ENCODE data around the gene ACADVL. TPM values are rescaled to one million over a fixed set of nuclear protein-coding genes. Genes with fewer than 3 reads are reported as not detected.
"Not testable (repeated sequence)": the region's sequence is repeated elsewhere in the genome, so short reads cannot be mapped to it uniquely, and the experiment has no call there.

Gene ACADVL
- total RNA-seq = 143 TPM

GRCh38 chr17:7219812-7220592 is at the start of gene ACADVL, which contains the start of gene DLG4:
Gene ACADVL, plus strand, starts transcription at chr17:7219938. Its CDS starts 47 bp downstream, at chr17:7219985.
Gene DLG4, minus strand, starts transcription at chr17:7219836.
- peaks cover 53% of the 10 kb centered on the region for H3K4me1 ChIP-seq (ENCODE audit: insufficient read depth, low read length)
- no peaks in the 10 kb centered on the region for H3K27me3 ChIP-seq (ENCODE audit: insufficient read depth, low read length)
- peak within 1 kb of the TSS; percentile 80 for H3K4me3 ChIP-seq (ENCODE audit: low read length)
- H3K9me3 ChIP-seq (ENCODE audit: low read depth, low read length) = no peaks in the 10 kb centered on the region

DNA sequence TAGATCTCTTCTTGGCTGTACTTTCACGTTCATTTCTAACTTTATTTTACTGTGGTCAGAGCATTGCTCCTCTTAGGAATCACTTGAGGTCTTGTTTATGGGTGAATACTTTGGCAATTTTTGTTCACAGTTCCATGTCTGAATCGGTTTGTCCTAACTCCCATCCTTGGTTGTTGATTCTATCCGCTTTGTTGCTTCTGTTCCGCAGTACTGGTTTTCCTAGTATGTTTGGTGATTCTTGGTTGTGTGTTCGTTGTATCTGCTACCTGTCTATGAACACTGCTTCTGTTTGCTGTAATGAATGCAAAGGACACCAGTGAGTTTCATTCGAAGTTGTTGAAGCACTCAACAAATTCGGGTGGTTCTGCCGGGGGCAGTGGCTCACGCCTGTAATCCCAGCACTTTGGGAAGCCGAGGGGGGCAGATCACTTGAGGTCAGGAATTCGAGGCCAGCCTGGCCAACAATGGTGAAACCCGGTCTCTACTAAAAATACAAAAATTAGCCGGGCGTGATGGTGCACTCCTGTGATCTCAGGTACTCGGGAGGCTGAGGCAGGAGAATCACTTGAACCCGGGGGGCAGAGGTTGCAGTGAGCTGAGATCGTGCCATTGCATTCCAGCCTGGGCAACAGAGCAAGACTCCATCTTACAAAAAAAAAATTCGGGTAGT is 47.1 kb upstream of the ACADVL start:
- Histone ChIP-seq H3K4me1 (ENCODE audit: insufficient read depth, low read length) (peaks cover 63% of the 10 kb centered on the region), H3K27me3 (ENCODE audit: insufficient read depth, low read length) (peaks cover 25% of the 10 kb centered on the region)
- H3K4me3 ChIP-seq (ENCODE audit: low read length); H3K9me3 ChIP-seq (ENCODE audit: low read depth, low read length): not testable (repeated sequence)

GRCh38 chr17:7173687-7174602 is 45.8 kb upstream of the ACADVL start:
- peaks cover 33% of the 10 kb centered on the region for H3K27me3 ChIP-seq (ENCODE audit: insufficient read depth, low read length)
- H3K9me3 ChIP-seq (ENCODE audit: low read depth, low read length) = no peaks in the 10 kb centered on the region
- H3K4me3 ChIP-seq (ENCODE audit: low read length) = peak overlapping the region; percentile 50
- H3K4me1 ChIP-seq (ENCODE audit: insufficient read depth, low read length) = peaks cover 58% of the 10 kb centered on the region

DNA sequence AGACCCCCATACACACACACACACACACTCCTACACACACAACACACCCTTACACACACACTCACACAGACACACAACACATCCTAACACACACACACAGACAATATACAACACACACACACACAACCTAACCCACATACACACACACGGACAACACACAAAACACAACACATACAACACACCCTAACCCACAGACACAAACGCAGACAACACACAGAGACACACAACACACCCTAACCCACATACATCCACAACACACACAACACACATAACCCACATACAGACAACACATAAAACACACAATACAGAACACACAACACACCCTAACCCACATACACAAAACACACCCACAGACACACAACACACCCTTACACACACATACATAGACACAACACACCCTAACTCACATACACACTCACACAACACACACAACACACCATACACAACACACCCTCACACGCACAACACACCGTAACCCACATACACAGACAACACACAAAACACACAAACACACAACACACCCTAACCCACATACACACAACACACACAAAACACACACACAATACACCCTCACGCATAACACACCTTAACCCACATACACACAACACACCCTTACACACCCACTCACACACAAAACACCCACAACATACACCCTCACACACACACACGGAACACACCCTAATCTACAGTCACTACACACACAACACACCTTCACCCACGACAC is 45.0 kb upstream of the ACADVL start:
- Histone ChIP-seq H3K27me3 (ENCODE audit: insufficient read depth, low read length) (peaks cover 33% of the 10 kb centered on the region), H3K9me3 (ENCODE audit: low read depth, low read length) (no peaks in the 10 kb centered on the region), H3K4me3 (ENCODE audit: low read length) (no peak overlapping the region), H3K4me1 (ENCODE audit: insufficient read depth, low read length) (peaks cover 52% of the 10 kb centered on the region)

DNA sequence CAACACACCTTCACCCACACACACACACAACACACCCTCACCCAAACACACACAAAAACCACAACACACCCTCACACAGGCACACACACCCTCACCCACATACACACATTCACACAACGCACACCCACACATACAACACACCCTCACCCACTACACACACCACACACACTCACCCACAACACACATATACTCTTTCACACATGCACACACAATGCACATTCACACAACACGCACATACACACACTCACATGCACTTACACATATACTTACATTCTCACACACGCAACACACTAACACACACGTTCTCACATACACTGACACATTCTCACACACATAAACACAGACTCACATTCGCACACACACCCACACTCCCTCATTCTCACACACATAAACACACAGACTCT is 44.4 kb upstream of the ACADVL start:
- Histone ChIP-seq H3K4me3 (ENCODE audit: low read length) (no peak overlapping the region), H3K4me1 (ENCODE audit: insufficient read depth, low read length) (peaks cover 47% of the 10 kb centered on the region), H3K9me3 (ENCODE audit: low read depth, low read length) (no peaks in the 10 kb centered on the region), H3K27me3 (ENCODE audit: insufficient read depth, low read length) (peaks cover 33% of the 10 kb centered on the region)

DNA sequence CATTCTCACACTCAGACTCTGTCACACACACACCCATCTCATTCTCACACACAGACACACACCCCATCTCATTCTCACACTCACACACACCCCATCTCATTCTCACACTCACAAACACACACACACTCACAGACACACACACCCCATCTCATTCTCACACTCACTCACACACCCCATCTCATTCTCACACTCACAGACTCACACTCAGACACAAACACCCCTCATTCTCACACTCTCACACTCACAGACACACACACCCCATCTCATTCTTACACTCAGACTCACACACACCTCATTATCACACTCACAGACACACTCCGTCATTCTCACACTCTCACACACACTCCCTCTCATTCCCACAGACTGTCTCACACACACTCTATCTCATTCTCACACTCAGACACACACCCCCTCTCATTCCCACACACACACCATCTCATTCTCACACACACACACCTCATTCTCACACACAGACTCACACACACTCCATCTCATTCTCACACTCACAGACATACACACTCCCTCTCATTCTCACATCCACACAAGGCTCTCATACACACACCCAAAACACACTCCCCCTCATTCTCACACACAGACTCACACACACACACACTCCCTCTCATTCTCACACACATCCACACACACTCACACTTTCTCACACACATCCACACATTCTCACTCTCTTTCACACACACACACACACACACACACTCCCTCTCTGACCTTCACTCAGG is 43.5 kb upstream of the ACADVL start:
- Histone ChIP-seq H3K9me3 (ENCODE audit: low read depth, low read length) (no peaks in the 10 kb centered on the region), H3K27me3 (ENCODE audit: insufficient read depth, low read length) (peaks cover 33% of the 10 kb centered on the region), H3K4me3 (ENCODE audit: low read length) (no peak overlapping the region)

DNA sequence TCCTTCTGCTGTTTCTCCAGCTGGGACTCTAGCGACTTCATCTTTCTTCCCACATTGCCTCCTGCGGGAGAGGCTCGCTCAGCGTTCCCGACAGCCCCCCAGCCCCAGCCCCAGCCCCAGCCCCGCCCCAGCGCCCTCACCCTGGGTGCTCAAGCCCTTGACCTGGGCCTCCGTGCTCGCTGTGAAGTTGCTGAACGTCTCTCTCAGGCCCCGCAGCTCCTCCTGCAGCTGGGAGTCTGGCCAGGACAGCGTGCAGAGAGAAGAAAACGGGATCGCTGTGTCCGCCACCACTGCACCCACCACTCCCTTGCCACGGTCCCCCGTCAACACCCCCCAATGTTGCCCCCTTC is 42.9 kb upstream of the ACADVL start:
- Histone ChIP-seq H3K9me3 (ENCODE audit: low read depth, low read length) (no peaks in the 10 kb centered on the region), H3K4me3 (ENCODE audit: low read length) (no peak overlapping the region)

More for the DNA sequence above, 43.5 kb upstream of the ACADVL start:
- H3K4me1 ChIP-seq (ENCODE audit: insufficient read depth, low read length) = peaks cover 47% of the 10 kb centered on the region

GRCh38 chr17:7177191-7177953 is 42.4 kb upstream of the ACADVL start:
- Histone ChIP-seq H3K27me3 (ENCODE audit: insufficient read depth, low read length) (peaks cover 33% of the 10 kb centered on the region), H3K9me3 (ENCODE audit: low read depth, low read length) (no peaks in the 10 kb centered on the region), H3K4me3 (ENCODE audit: low read length) (no peak overlapping the region), H3K4me1 (ENCODE audit: insufficient read depth, low read length) (peaks cover 41% of the 10 kb centered on the region)

More for the DNA sequence above, 42.9 kb upstream of the ACADVL start:
- H3K4me1 ChIP-seq (ENCODE audit: insufficient read depth, low read length) = peaks cover 47% of the 10 kb centered on the region
- H3K27me3 ChIP-seq (ENCODE audit: insufficient read depth, low read length) = peaks cover 33% of the 10 kb centered on the region

- no peak overlapping the region for H3K4me3 ChIP-seq (ENCODE audit: low read length)
Measured at GRCh38 chr17:7177954-7178477, 41.7 kb upstream of the ACADVL start.

DNA sequence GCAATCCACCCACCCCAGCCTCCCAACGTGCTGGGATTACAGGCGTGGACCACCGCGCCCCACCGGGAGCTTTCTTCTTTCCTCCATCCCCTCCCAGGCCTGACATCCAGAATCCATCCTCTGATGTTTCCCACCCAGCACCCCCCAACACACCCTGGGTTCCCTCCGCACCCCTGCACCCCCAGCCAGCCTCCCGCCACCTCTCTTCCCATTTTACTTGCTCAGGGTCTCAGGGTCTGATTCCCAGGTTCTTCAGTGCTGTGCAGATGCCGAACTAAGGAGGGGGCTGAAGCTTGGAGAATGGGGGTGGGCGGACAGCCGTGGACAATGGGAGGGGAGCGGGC is 40.8 kb upstream of the ACADVL start:
- H3K9me3 ChIP-seq (ENCODE audit: low read depth, low read length) = no peaks in the 10 kb centered on the region
- peaks cover 33% of the 10 kb centered on the region for H3K27me3 ChIP-seq (ENCODE audit: insufficient read depth, low read length)
- no peak overlapping the region for H3K4me3 ChIP-seq (ENCODE audit: low read length)
- H3K4me1 ChIP-seq (ENCODE audit: insufficient read depth, low read length) = peaks cover 26% of the 10 kb centered on the region

More at GRCh38 chr17:7177954-7178477, 41.7 kb upstream of the ACADVL start:
- Histone ChIP-seq H3K4me1 (ENCODE audit: insufficient read depth, low read length) (peaks cover 35% of the 10 kb centered on the region), H3K9me3 (ENCODE audit: low read depth, low read length) (no peaks in the 10 kb centered on the region), H3K27me3 (ENCODE audit: insufficient read depth, low read length) (peaks cover 33% of the 10 kb centered on the region)

- Histone ChIP-seq H3K4me3 (ENCODE audit: low read length) (no peak within 1 kb of the TSS), H3K9me3 (ENCODE audit: low read depth, low read length) (no peaks in the 10 kb centered on the region), H3K4me1 (ENCODE audit: insufficient read depth, low read length) (peaks cover 20% of the 10 kb centered on the region), H3K27me3 (ENCODE audit: insufficient read depth, low read length) (peaks cover 31% of the 10 kb centered on the region)
Measured at GRCh38 chr17:7179317-7180254, 40.2 kb upstream of the ACADVL start, which contains the start of gene ASGR1. Gene ASGR1, minus strand, starts transcription at chr17:7179370. Its CDS starts 807 bp downstream, at chr17:7178563.

- peaks cover 11% of the 10 kb centered on the region for H3K4me1 ChIP-seq (ENCODE audit: insufficient read depth, low read length)
- H3K4me3 ChIP-seq (ENCODE audit: low read length); H3K9me3 ChIP-seq (ENCODE audit: low read depth, low read length): not testable (repeated sequence)
- H3K27me3 ChIP-seq (ENCODE audit: insufficient read depth, low read length) = peaks cover 10% of the 10 kb centered on the region
Measured at GRCh38 chr17:7182101-7182500, 37.6 kb upstream of the ACADVL start.

Measured in mononuclear cell (primary cell).